ENCODE data around the gene TRAPPC4. TPM values are rescaled to one million over a fixed set of nuclear protein-coding genes. Genes with fewer than 3 reads are reported as not detected.

Gene TRAPPC4
- total RNA-seq, 1 experiment from 2014 or later: 51.4 TPM

DNA sequence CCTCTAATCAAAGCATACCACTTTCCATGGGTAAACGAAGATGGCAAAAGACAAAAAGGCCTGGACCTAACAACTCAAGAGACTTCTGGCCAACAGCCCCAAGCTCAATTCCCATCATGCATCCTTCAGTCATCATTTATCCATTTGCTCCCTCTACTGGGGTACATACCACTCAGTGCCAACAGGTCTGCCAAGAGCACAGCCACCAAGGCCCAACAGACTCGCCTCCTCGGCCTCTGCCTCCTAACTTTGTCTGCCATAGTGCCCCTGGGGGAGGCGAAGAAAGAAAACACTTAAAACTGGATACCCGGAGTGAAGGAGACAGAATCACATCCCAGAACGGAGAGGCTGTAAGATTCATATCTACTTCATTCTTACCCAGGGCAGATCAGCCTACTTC, 37.3 kb downstream of the TRAPPC4 start:
- H3K27ac ChIP-seq: peak overlapping the region; percentile 95
- H3K4me3 ChIP-seq: peak overlapping the region; percentile 90
- intact Hi-C loops (cut with micrococcal nuclease; ENCODE audit: unreplicated experiment): loop anchor here (2.0 kb wide), 2 partner anchors 39 to 141 kb away; a partner anchor contains a TSS
- H3K9me3 ChIP-seq (ENCODE audit: insufficient read depth, low read depth): no peaks in the 10 kb centered on the region
- H3K4me2 ChIP-seq: peak overlapping the region; percentile 98
- POLR2A ChIA-PET (ENCODE audit: unreplicated experiment): interaction anchor here (0.6 to 0.8 kb wide), 3 partner anchors 28 to 268 kb away, joined by 5 to 9 read pairs (median 6); no protein-coding TSS in a partner anchor
- peak in 1 of 2 experiments; percentile 47 for DNase-seq
- H3K4me1 ChIP-seq (replicated peaks; ENCODE audit: insufficient read depth): peaks cover 14% of the 10 kb centered on the region
- TF ChIP-seq, protein P1, sequence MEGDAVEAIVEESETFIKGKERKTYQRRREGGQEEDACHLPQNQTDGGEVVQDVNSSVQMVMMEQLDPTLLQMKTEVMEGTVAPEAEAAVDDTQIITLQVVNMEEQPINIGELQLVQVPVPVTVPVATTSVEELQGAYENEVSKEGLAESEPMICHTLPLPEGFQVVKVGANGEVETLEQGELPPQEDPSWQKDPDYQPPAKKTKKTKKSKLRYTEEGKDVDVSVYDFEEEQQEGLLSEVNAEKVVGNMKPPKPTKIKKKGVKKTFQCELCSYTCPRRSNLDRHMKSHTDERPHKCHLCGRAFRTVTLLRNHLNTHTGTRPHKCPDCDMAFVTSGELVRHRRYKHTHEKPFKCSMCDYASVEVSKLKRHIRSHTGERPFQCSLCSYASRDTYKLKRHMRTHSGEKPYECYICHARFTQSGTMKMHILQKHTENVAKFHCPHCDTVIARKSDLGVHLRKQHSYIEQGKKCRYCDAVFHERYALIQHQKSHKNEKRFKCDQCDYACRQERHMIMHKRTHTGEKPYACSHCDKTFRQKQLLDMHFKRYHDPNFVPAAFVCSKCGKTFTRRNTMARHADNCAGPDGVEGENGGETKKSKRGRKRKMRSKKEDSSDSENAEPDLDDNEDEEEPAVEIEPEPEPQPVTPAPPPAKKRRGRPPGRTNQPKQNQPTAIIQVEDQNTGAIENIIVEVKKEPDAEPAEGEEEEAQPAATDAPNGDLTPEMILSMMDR (conservative IDR thresholded peaks at IDR 0.05): 0 out of 2 replicates have a peak, but pooled peaks have one; percentile 31
- TF ChIP-seq EZH2 (IDR thresholded peaks at IDR 0.05; ENCODE audit: low read depth): no peak
- H2AFZ ChIP-seq: no peak overlapping the region
- H3K79me2 ChIP-seq (ENCODE audit: low read depth): peaks cover 31% of the 10 kb centered on the region
- peaks cover 37% of the 10 kb centered on the region for H3K36me3 ChIP-seq (ENCODE audit: low read depth)
- no peaks in the 10 kb centered on the region for H3K9me2 ChIP-seq (ENCODE audit: insufficient read depth)
- H3K27me3 ChIP-seq (ENCODE audit: insufficient read depth, low read depth): no peaks in the 10 kb centered on the region
- CTCF ChIA-PET: interaction anchor here (0.5 to 1.0 kb wide), 5 partner anchors 11 to 795 kb away, joined by 3 to 4 read pairs (median 3); partner anchors contain the start of gene VPS11
- BruUV-seq (replicated peaks): no TSS peak
- peaks cover 17% of the 10 kb centered on the region; the same call in 1 of the 2 replicates for H3F3A ChIP-seq (ENCODE audit: insufficient read depth, low read depth)
- peaks cover 11% of the 10 kb centered on the region; the same call in 1 of the 2 replicates for H4K20me1 ChIP-seq (ENCODE audit: insufficient read depth)

DNA sequence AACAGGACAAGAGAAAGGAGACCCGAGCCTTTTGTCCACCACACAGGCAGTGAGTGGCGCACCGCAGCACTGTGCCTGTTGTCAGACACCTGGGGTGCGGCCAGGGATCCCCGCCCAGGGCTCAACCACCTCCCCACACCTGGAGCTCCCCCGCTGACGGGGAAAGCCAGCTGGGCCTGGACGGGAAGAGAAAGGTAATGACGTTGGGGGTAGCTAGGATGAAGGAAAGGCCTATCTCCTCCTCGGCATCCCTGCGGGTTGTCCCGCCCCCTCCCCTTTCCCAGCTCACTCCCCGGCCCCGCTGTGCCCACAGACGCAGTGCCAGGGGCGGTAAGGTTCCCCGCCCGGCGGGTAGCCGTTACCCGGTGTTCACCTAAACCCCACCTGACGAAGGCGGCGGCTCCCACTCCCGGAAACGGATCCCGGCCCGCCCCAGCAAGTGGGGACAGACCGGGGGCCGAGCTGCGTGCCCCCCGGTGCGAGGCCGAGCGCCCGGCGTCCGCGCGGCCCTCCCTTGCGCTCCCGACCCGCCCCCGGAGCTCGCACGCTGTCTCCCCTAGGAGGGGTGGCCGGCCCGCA, 37.9 kb downstream of the TRAPPC4 start:
- peaks cover 34% of the 10 kb centered on the region for H3K36me3 ChIP-seq (ENCODE audit: low read depth)
- POLR2A ChIA-PET (ENCODE audit: unreplicated experiment): interaction anchor here (0.6 kb wide), 4 partner anchors 33 to 190 kb away, joined by 3 to 5 read pairs (median 4); partner anchors contain the start of gene C2CD2L

More for the DNA sequence above, 37.9 kb downstream of the TRAPPC4 start:
- Histone ChIP-seq H3K4me3 (peak overlapping the region; percentile 90), H3F3A (ENCODE audit: insufficient read depth, low read depth) (peaks cover 17% of the 10 kb centered on the region; the same call in 1 of the 2 replicates), H3K4me1 (replicated peaks; ENCODE audit: insufficient read depth) (peaks cover 14% of the 10 kb centered on the region), H3K27me3 (ENCODE audit: insufficient read depth, low read depth) (no peaks in the 10 kb centered on the region), H3K27ac (peak overlapping the region; percentile 95), H3K4me2 (peak overlapping the region; percentile 98), H3K9me2 (ENCODE audit: insufficient read depth) (no peaks in the 10 kb centered on the region), H3K79me2 (ENCODE audit: low read depth) (peaks cover 31% of the 10 kb centered on the region), H4K20me1 (ENCODE audit: insufficient read depth) (peaks cover 11% of the 10 kb centered on the region; the same call in 1 of the 2 replicates), H3K9me3 (ENCODE audit: insufficient read depth, low read depth) (no peaks in the 10 kb centered on the region), H2AFZ (peak overlapping the region; percentile 87)
- intact Hi-C loops (cut with micrococcal nuclease; ENCODE audit: unreplicated experiment): loop anchor here (2.0 kb wide), 2 partner anchors 38 to 140 kb away; a partner anchor contains a TSS
- CTCF ChIA-PET: interaction anchor here (0.6 to 1.0 kb wide), 3 partner anchors 11 to 796 kb away, joined by 3 to 4 read pairs (median 3); partner anchors contain the start of gene VPS11
- no TSS peak for BruUV-seq (replicated peaks)
- TF ChIP-seq EZH2 (IDR thresholded peaks at IDR 0.05; ENCODE audit: low read depth): no peak
- TF ChIP-seq, protein P1 (conservative IDR thresholded peaks at IDR 0.05): peak; percentile 27; the same call in 1 of the 2 replicates
- DNase-seq: peak; percentile 49 to 61
